GM21381 (cell line): Measurements from ENCODE around the gene CUX1.

Experiments used
- ATAC-seq: cut with Tn5 transposase; IDR thresholded peaks from one replicate; pipeline ENCODE4 v1.9.1; 2021; ENCODE audit warnings: mild to moderate bottlenecking, moderate library complexity; ENCODE audit not compliant: unreplicated experiment

Gene CUX1

DNA sequence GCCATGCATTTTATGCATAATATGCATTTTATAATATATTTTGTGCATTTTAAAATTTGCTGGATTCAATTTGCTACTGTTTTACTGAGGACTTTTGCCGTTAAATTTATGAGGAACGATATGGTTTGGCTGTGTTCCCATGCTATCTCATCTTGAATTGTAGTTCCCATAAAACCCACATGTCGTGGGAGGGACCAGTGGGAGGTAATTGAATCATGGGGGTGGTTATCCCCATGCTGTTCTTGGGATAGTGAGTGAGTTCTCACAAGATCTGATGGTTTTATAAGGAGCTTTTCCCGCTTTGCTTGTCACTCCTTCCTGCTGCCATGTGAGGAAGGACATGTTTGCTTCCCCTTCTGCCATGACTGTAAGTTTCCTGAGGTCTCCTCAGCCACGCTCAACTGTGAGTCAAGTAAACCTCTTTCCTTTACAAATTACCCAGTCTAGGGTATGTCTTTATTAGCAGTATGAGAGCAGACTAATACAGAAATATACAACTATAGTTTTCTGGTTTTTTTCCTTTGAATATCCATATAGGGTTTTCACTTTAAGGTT, 267.9 kb downstream of the CUX1 start:
- no peak for ATAC-seq

GRCh38 chr7:102089175-102090098, 272.0 kb downstream of the CUX1 start:
- ATAC-seq = no peak

- ATAC-seq = no peak
These were observed 276.3 kb downstream of the CUX1 start for GRCh38 chr7:102093599-102094315.

- no peak for ATAC-seq
These were observed 276.9 kb downstream of the CUX1 start for GRCh38 chr7:102094316-102094650.

- no peak for ATAC-seq
These were observed 278.0 kb downstream of the CUX1 start for GRCh38 chr7:102095321-102096011.

DNA sequence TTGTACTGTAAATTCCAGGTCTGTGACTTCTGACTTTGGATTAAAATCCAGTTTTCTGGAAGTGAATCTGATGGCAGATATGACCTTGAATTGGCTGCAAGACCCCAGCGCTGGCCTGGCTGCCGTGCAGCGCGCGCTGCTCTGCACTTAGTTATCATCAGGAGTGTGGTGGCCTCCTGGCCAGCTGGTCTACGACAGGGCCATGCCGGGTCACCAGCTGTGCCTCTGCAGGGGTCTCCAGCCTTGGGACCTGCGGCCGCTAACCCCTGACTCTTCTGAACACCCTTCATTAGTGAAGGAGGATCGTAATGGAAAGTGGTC, 278.5 kb downstream of the CUX1 start:
- no peak for ATAC-seq

GRCh38 chr7:102096706-102097427, 279.4 kb downstream of the CUX1 start:
- no peak for ATAC-seq

GRCh38 chr7:102097601-102098161, 280.3 kb downstream of the CUX1 start:
- no peak for ATAC-seq

- ATAC-seq = no peak
These were observed 281.6 kb downstream of the CUX1 start for GRCh38 chr7:102098986-102099385.

DNA sequence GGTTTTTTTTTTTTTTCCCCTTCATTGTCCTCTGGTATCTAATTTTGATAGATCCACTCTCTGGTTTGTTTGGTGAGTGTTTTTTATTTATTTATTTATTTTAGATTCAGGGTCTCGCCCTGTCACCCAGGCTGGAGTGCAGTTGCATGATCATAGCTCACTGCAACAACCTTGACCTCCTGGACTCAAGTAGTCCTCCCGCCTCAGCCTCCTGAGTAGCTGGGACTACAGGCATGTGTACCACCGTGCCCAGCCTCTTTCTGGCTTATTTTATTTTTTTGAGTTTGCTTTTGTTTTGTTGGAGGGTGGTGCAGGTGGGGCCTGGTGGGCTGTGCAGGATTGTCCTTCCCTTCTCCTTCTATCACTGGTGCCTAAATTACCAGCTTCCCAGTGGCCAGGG, 282.0 kb downstream of the CUX1 start:
- ATAC-seq = no peak

DNA sequence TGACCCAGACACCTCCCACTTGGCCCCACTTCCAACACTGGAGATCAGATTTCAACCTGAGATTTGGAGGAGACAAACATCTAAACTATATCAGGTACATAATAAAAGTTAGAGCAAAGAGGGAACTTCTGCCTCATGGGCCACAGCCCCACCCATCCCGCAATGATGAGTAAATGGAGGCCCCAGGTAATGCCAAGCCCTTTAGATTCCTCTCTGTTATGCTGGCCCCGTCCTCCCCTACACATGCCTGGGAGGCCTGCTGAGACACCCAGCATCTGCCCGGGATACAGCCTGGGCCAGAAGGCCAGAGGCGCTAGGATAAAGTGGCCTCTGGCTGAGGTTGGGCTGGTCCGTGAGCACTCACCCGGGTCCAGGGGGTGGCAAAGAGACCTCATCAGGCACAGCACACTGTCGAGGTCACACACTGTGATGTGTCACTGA, 283.7 kb downstream of the CUX1 start:
- no peak for ATAC-seq

DNA sequence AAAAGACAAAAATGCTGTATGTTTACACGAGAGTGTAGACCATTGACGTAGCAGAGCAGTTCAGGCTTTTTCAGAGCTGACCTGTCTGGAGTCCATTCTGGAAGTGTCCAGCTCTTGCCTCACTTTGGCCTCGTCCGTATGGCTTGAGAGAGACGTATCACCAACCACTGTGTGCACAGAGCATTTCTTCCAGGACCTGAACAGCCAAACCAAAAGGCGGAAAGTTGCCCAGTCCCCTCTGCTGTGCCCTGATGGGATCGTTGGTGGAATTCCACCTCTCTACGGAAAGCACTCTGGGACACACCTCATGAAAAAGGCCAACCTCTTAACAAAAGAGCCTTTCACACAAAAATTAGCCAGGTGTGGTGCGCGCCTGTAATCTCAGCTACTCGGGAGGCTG, 284.5 kb downstream of the CUX1 start:
- no peak for ATAC-seq

GRCh38 chr7:102103027-102103372, 285.6 kb downstream of the CUX1 start:
- ATAC-seq = no peak

DNA sequence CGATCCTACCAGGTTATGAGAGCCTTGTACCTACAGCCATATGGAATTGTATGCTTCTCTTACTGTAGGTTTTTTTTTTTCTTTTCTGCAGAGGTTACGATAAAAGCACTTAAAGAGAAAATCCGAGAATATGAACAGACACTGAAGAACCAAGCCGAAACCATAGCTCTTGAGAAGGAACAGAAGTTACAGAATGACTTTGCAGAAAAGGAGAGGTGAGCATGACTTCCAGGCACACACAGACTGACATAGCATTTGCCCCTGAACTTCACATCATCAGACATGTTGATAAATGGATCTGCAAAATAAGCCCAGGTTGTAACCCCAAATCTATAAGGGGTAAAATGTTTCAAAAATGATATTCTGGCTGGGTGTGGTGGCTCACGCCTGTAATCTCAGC, 286.8 kb downstream of the CUX1 start:
- ATAC-seq = no peak

DNA sequence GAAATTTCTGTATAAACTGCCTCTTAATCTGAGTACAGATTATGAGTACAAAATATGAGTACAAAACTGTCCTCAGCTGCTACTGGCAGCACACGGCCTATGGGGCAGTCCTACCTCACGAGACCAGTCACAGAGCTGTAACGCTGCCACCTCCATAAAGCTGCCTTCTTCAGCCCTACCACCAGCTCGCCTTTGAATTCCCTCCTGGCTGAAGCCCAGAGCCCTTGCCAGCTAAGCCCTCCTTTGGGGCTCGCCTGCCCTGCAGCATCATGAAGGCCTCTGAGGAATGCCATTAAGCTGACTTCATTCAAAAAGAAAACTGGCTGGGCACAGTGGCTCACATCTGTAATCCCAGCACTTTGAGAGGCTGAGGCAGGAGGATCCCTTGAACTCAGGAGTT, 289.2 kb downstream of the CUX1 start:
- ATAC-seq = no peak

GRCh38 chr7:102107474-102108104, 290.2 kb downstream of the CUX1 start:
- ATAC-seq = no peak

- no peak for ATAC-seq
These were observed 293.9 kb downstream of the CUX1 start for GRCh38 chr7:102111061-102112041.

GRCh38 chr7:102115181-102115580, 297.8 kb downstream of the CUX1 start:
- ATAC-seq = no peak

DNA sequence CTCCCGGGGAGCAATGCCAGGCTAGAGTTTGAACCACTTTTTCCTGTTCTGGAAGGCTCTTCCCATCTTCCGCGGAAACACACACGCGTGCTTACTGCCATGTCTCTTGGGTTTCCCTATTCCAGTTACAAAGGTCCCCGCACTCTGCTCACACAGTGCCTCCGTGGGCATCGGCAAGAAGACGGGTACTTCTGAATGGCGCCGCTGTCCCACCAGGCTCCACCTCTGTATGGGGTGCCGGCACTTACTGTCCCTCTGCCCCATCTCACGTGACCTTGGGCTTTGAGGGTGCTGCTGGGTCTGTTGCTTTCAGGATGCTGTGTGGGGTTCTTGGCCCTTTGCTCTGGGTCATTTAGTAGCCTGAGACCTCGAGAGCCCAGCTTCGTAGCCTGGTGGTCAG, 298.5 kb downstream of the CUX1 start:
- ATAC-seq = no peak
